ENCODE data around the gene GMPR.

GMPR gene

GRCh38 chr6:16278048-16278724, 39.8 kb downstream of the GMPR start:
- Histone ChIP-seq H3K27me3 (ENCODE audit: insufficient read depth, low read length, poor library complexity) (no peaks in the 10 kb centered on the region), H3K23ac (ENCODE audit: low read length) (no peak overlapping the region), H3K18ac (ENCODE audit: low read length) (no peak overlapping the region), H3K79me2 (ENCODE audit: control insufficient read depth, insufficient read depth, low read length) (no peaks in the 10 kb centered on the region), H2BK15ac (replicated peaks; ENCODE audit: low read depth) (no peak overlapping the region), H3K9ac (ENCODE audit: low read length) (no peak overlapping the region), H4K5ac (ENCODE audit: low read length) (no peak overlapping the region), H3K79me1 (ENCODE audit: low read length) (no peaks in the 10 kb centered on the region), H4K8ac (ENCODE audit: low read depth, low read length) (no peak overlapping the region), H3K4ac (ENCODE audit: low read depth, low read length) (no peak overlapping the region), H3K56ac (ENCODE audit: low read length) (peak overlapping the region; percentile 51), H2BK120ac (ENCODE audit: low read depth, low read length) (no peak overlapping the region), H3K4me3 (ENCODE audit: low read length) (no peak overlapping the region), H2BK5ac (ENCODE audit: low read length) (no peak overlapping the region), H3K4me2 (ENCODE audit: low read length) (no peak overlapping the region), H3K36me3 (ENCODE audit: control insufficient read depth, insufficient read depth, low read length) (no peaks in the 10 kb centered on the region), H3K27ac (ENCODE audit: low read depth, low read length) (no peak overlapping the region), H2AK5ac (ENCODE audit: low read length) (no peak overlapping the region), H3K4me1 (ENCODE audit: control insufficient read depth, low read depth, low read length) (peaks cover 2% of the 10 kb centered on the region)
- no CpG with 5 or more reads among the region's 10 CpGs for WGBS (ENCODE audit: extremely low coverage, insufficient coverage, low lambda C conversion rate)
- DNase-seq, result no peak

DNA sequence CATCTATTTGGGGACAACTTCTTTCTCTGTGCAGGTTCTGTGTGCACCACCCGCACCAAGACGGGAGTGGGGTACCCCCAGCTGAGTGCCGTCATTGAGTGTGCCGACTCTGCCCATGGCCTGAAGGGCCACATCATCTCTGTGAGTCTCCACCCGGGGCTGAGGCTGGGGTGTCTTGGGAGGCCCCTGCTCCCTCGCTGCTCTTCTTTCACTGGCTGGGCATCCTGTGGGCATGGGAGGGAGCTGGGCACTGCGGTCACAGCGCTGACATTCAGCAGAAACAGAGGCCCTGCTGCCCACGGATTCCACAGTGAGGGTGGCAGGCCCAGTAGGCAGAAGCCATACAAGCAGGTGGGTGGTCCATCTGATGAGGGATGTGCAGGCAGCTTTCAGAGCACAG, 40.4 kb downstream of the GMPR start:
- H3K9ac ChIP-seq (ENCODE audit: low read length), result no peak overlapping the region
- no peak overlapping the region for H3K23ac ChIP-seq (ENCODE audit: low read length)
- no peaks in the 10 kb centered on the region for H3K36me3 ChIP-seq (ENCODE audit: control insufficient read depth, insufficient read depth, low read length)
- H4K8ac ChIP-seq (ENCODE audit: low read depth, low read length), result no peak overlapping the region
- no peak overlapping the region for H3K27ac ChIP-seq (ENCODE audit: low read depth, low read length)
- H3K4ac ChIP-seq (ENCODE audit: low read depth, low read length), result no peak overlapping the region
- H3K79me1 ChIP-seq (ENCODE audit: low read length), result no peaks in the 10 kb centered on the region
- H2BK120ac ChIP-seq (ENCODE audit: low read depth, low read length), result no peak overlapping the region
- WGBS (ENCODE audit: extremely low coverage, insufficient coverage, low lambda C conversion rate), result no CpG with 5 or more reads among the region's 9 CpGs
- H3K18ac ChIP-seq (ENCODE audit: low read length), result no peak overlapping the region
- no peak overlapping the region for H2AK5ac ChIP-seq (ENCODE audit: low read length)
- no peak overlapping the region for H3K56ac ChIP-seq (ENCODE audit: low read length)
- H3K4me2 ChIP-seq (ENCODE audit: low read length), result no peak overlapping the region
- no peak overlapping the region for H4K5ac ChIP-seq (ENCODE audit: low read length)
- H3K4me1 ChIP-seq (ENCODE audit: control insufficient read depth, low read depth, low read length), result peaks cover 2% of the 10 kb centered on the region
- H3K4me3 ChIP-seq (ENCODE audit: low read length), result no peak overlapping the region
- no peaks in the 10 kb centered on the region for H3K79me2 ChIP-seq (ENCODE audit: control insufficient read depth, insufficient read depth, low read length)
- DNase-seq, result no peak
- no peaks in the 10 kb centered on the region for H3K27me3 ChIP-seq (ENCODE audit: insufficient read depth, low read length, poor library complexity)
- H2BK15ac ChIP-seq (replicated peaks; ENCODE audit: low read depth), result no peak overlapping the region
- no peak overlapping the region for H2BK5ac ChIP-seq (ENCODE audit: low read length)

- Histone ChIP-seq H3K4me2 (ENCODE audit: low read length) (no peak overlapping the region), H4K5ac (ENCODE audit: low read length) (no peak overlapping the region), H4K8ac (ENCODE audit: low read depth, low read length) (no peak overlapping the region), H2BK5ac (ENCODE audit: low read length) (no peak overlapping the region), H3K56ac (ENCODE audit: low read length) (no peak overlapping the region), H3K18ac (ENCODE audit: low read length) (no peak overlapping the region), H3K36me3 (ENCODE audit: control insufficient read depth, insufficient read depth, low read length) (no peaks in the 10 kb centered on the region), H3K9ac (ENCODE audit: low read length) (no peak overlapping the region), H3K23ac (ENCODE audit: low read length) (no peak overlapping the region), H3K4ac (ENCODE audit: low read depth, low read length) (no peak overlapping the region), H3K79me1 (ENCODE audit: low read length) (no peaks in the 10 kb centered on the region), H2BK15ac (replicated peaks; ENCODE audit: low read depth) (no peak overlapping the region), H2AK5ac (ENCODE audit: low read length) (no peak overlapping the region), H3K27ac (ENCODE audit: low read depth, low read length) (no peak overlapping the region), H3K4me3 (ENCODE audit: low read length) (no peak overlapping the region), H2BK120ac (ENCODE audit: low read depth, low read length) (no peak overlapping the region), H3K27me3 (ENCODE audit: insufficient read depth, low read length, poor library complexity) (no peaks in the 10 kb centered on the region), H3K79me2 (ENCODE audit: control insufficient read depth, insufficient read depth, low read length) (no peaks in the 10 kb centered on the region), H3K4me1 (ENCODE audit: control insufficient read depth, low read depth, low read length) (peaks cover 2% of the 10 kb centered on the region)
- no CpG with 5 or more reads among the region's 5 CpGs for WGBS (ENCODE audit: extremely low coverage, insufficient coverage, low lambda C conversion rate)
- no peak for DNase-seq
Measured at GRCh38 chr6:16279243-16279642, 40.9 kb downstream of the GMPR start.

DNA sequence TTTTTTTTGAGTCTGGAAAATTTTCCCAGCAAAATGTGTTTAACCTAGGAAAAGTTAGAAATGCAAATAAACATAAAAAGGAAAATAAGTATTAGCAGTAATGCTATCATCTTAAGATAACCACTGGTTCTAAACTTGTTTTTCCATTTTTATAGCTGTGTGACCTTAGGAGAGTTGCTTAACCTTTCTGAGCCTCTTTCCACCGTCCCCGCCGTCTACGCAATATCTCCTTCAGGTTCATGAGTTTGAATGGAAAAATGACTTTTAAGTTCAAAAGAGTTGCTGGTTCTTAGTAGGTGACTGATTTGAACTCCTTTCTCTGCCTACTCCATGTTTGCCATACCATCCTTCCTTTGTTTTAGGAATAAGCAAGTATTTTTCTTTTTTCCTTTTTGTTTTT, 44.0 kb downstream of the GMPR start:
- Histone ChIP-seq H3K4me1 (ENCODE audit: control insufficient read depth, low read depth, low read length) (no peaks in the 10 kb centered on the region), H3K18ac (ENCODE audit: low read length) (no peak overlapping the region), H3K79me1 (ENCODE audit: low read length) (no peaks in the 10 kb centered on the region), H3K4me3 (ENCODE audit: low read length) (no peak overlapping the region), H3K23ac (ENCODE audit: low read length) (no peak overlapping the region), H2BK5ac (ENCODE audit: low read length) (no peak overlapping the region), H4K8ac (ENCODE audit: low read depth, low read length) (no peak overlapping the region), H3K27me3 (ENCODE audit: insufficient read depth, low read length, poor library complexity) (no peaks in the 10 kb centered on the region), H2AK5ac (ENCODE audit: low read length) (no peak overlapping the region), H3K36me3 (ENCODE audit: control insufficient read depth, insufficient read depth, low read length) (no peaks in the 10 kb centered on the region), H3K4me2 (ENCODE audit: low read length) (no peak overlapping the region), H2BK15ac (replicated peaks; ENCODE audit: low read depth) (no peak overlapping the region), H3K79me2 (ENCODE audit: control insufficient read depth, insufficient read depth, low read length) (no peaks in the 10 kb centered on the region), H3K9ac (ENCODE audit: low read length) (no peak overlapping the region), H3K56ac (ENCODE audit: low read length) (no peak overlapping the region), H3K27ac (ENCODE audit: low read depth, low read length) (no peak overlapping the region), H3K4ac (ENCODE audit: low read depth, low read length) (no peak overlapping the region), H4K5ac (ENCODE audit: low read length) (no peak overlapping the region), H2BK120ac (ENCODE audit: low read depth, low read length) (no peak overlapping the region)
- DNase-seq, result no peak
- no CpG with 5 or more reads among the region's 4 CpGs for WGBS (ENCODE audit: extremely low coverage, insufficient coverage, low lambda C conversion rate)

GRCh38 chr6:16284472-16284871, 46.1 kb downstream of the GMPR start:
- Histone ChIP-seq H3K27me3 (ENCODE audit: insufficient read depth, low read length, poor library complexity) (no peaks in the 10 kb centered on the region), H3K79me2 (ENCODE audit: control insufficient read depth, insufficient read depth, low read length) (no peaks in the 10 kb centered on the region), H3K36me3 (ENCODE audit: control insufficient read depth, insufficient read depth, low read length) (no peaks in the 10 kb centered on the region), H3K56ac (ENCODE audit: low read length) (no peak overlapping the region), H3K79me1 (ENCODE audit: low read length) (no peaks in the 10 kb centered on the region), H3K9ac (ENCODE audit: low read length) (no peak overlapping the region), H3K4me3 (ENCODE audit: low read length) (no peak overlapping the region), H2AK5ac (ENCODE audit: low read length) (no peak overlapping the region), H2BK120ac (ENCODE audit: low read depth, low read length) (no peak overlapping the region), H3K4me2 (ENCODE audit: low read length) (no peak overlapping the region), H2BK15ac (replicated peaks; ENCODE audit: low read depth) (no peak overlapping the region), H4K5ac (ENCODE audit: low read length) (no peak overlapping the region), H3K4me1 (ENCODE audit: control insufficient read depth, low read depth, low read length) (no peaks in the 10 kb centered on the region), H3K27ac (ENCODE audit: low read depth, low read length) (no peak overlapping the region), H3K23ac (ENCODE audit: low read length) (no peak overlapping the region), H3K18ac (ENCODE audit: low read length) (no peak overlapping the region), H4K8ac (ENCODE audit: low read depth, low read length) (no peak overlapping the region), H3K4ac (ENCODE audit: low read depth, low read length) (no peak overlapping the region), H2BK5ac (ENCODE audit: low read length) (no peak overlapping the region)
- no peak for DNase-seq
- WGBS (ENCODE audit: extremely low coverage, insufficient coverage, low lambda C conversion rate), result no CpG with 5 or more reads among the region's 14 CpGs

Measured in mesendoderm (in vitro differentiated cells).